IPS-15b (cell line): ENCODE measurements around the gene PEG3.
"Not testable (repeated sequence)": the region's sequence is repeated elsewhere in the genome, so short reads cannot be mapped to it uniquely, and the experiment has no call there.

ENCODE experiments used
- H3K27me3 ChIP-seq: one replicate; pipeline ENCODE4 v1.6.1; 2013; ENCODE audit warnings: low read length; ENCODE audit not compliant: control insufficient read depth, insufficient read depth
- H3K36me3 ChIP-seq: one replicate; pipeline ENCODE4 v1.6.1; 2013; ENCODE audit warnings: low read length; ENCODE audit not compliant: control insufficient read depth, insufficient read depth
- H3K4me1 ChIP-seq: one replicate; pipeline ENCODE4 v1.6.1; 2013; ENCODE audit warnings: mild to moderate bottlenecking, low read length; ENCODE audit not compliant: control insufficient read depth, insufficient read depth
- H3K4me3 ChIP-seq: one replicate; pipeline ENCODE4 v1.5.1; 2013; ENCODE audit warnings: low read depth, low read length
- H3K9ac ChIP-seq: one replicate; pipeline ENCODE4 v1.6.1; 2013; ENCODE audit warnings: low read depth, mild to moderate bottlenecking, low read length
- H3K9me3 ChIP-seq: one replicate; pipeline ENCODE4 v1.6.1; 2013; ENCODE audit warnings: mild to moderate bottlenecking, low read length; ENCODE audit not compliant: control insufficient read depth, insufficient read depth

The PEG3 gene

GRCh38 chr19:56864443-56865125 lies 24.1 kb upstream of the PEG3 start:
- H3K27me3 ChIP-seq: no peaks in the 10 kb centered on the region
- H3K9ac ChIP-seq: no peak overlapping the region
- H3K4me1 ChIP-seq: no peaks in the 10 kb centered on the region
- H3K4me3 ChIP-seq: no peak overlapping the region
- peaks cover 41% of the 10 kb centered on the region for H3K9me3 ChIP-seq
- no peaks in the 10 kb centered on the region for H3K36me3 ChIP-seq

- Histone ChIP-seq H3K9ac (no peak overlapping the region), H3K4me1 (no peaks in the 10 kb centered on the region), H3K27me3 (no peaks in the 10 kb centered on the region), H3K4me3 (no peak overlapping the region), H3K36me3 (no peaks in the 10 kb centered on the region), H3K9me3 (peaks cover 33% of the 10 kb centered on the region)
These were observed 22.2 kb upstream of the PEG3 start for GRCh38 chr19:56862741-56863140.

- H3K27me3 ChIP-seq, H3K36me3 ChIP-seq: not testable (repeated sequence)
- peaks cover 27% of the 10 kb centered on the region for H3K9me3 ChIP-seq
These were observed 19.9 kb upstream of the PEG3 start for GRCh38 chr19:56860409-56860808.

GRCh38 chr19:56858026-56858425 lies 17.5 kb upstream of the PEG3 start:
- H3K4me1 ChIP-seq: no peaks in the 10 kb centered on the region
- peaks cover 18% of the 10 kb centered on the region for H3K9me3 ChIP-seq
- no peaks in the 10 kb centered on the region for H3K27me3 ChIP-seq
- H3K36me3 ChIP-seq: no peaks in the 10 kb centered on the region
- H3K9ac ChIP-seq: no peak overlapping the region
- no peak overlapping the region for H3K4me3 ChIP-seq

More at GRCh38 chr19:56860409-56860808, 19.9 kb upstream of the PEG3 start:
- H3K4me1 ChIP-seq, H3K9ac ChIP-seq, H3K4me3 ChIP-seq: not testable (repeated sequence)

GRCh38 chr19:56856822-56857221 lies 16.3 kb upstream of the PEG3 start:
- H3K36me3 ChIP-seq: no peaks in the 10 kb centered on the region
- no peaks in the 10 kb centered on the region for H3K4me1 ChIP-seq
- no peaks in the 10 kb centered on the region for H3K27me3 ChIP-seq
- H3K9me3 ChIP-seq: peaks cover 11% of the 10 kb centered on the region
- H3K4me3 ChIP-seq: no peak overlapping the region
- H3K9ac ChIP-seq: no peak overlapping the region

- H3K9me3 ChIP-seq, H3K27me3 ChIP-seq, H3K4me1 ChIP-seq: not testable (repeated sequence)
These were observed 11.8 kb upstream of the PEG3 start for GRCh38 chr19:56852361-56852760.

GRCh38 chr19:56848166-56848565 lies 7.6 kb upstream of the PEG3 start:
- H3K4me3 ChIP-seq: no peak overlapping the region
- H3K27me3 ChIP-seq: no peaks in the 10 kb centered on the region
- peaks cover 2% of the 10 kb centered on the region for H3K9me3 ChIP-seq
- no peak overlapping the region for H3K9ac ChIP-seq
- no peaks in the 10 kb centered on the region for H3K4me1 ChIP-seq
- H3K36me3 ChIP-seq: no peaks in the 10 kb centered on the region

More at GRCh38 chr19:56852361-56852760, 11.8 kb upstream of the PEG3 start:
- not testable (repeated sequence) for H3K4me3 ChIP-seq, H3K9ac ChIP-seq, H3K36me3 ChIP-seq

GRCh38 chr19:56842412-56842811 lies 1.9 kb upstream of the PEG3 start:
- Histone ChIP-seq H3K4me3 (no peak overlapping the region), H3K9me3 (peaks cover 11% of the 10 kb centered on the region), H3K27me3 (no peaks in the 10 kb centered on the region), H3K4me1 (no peaks in the 10 kb centered on the region), H3K36me3 (no peaks in the 10 kb centered on the region), H3K9ac (no peak overlapping the region)

GRCh38 chr19:56841193-56841543 lies 642 bp upstream of the PEG3 start:
- H3K9me3 ChIP-seq: peaks cover 11% of the 10 kb centered on the region
- H3K9ac ChIP-seq: no peak overlapping the region
- H3K27me3 ChIP-seq: no peaks in the 10 kb centered on the region
- H3K4me3 ChIP-seq: no peak overlapping the region
- no peaks in the 10 kb centered on the region for H3K36me3 ChIP-seq
- no peaks in the 10 kb centered on the region for H3K4me1 ChIP-seq

GRCh38 chr19:56839652-56840450 lies 675 bp downstream of the PEG3 start:
- Histone ChIP-seq H3K27me3 (no peaks in the 10 kb centered on the region), H3K4me3 (no peak overlapping the region), H3K36me3 (no peaks in the 10 kb centered on the region), H3K9me3 (peaks cover 14% of the 10 kb centered on the region), H3K9ac (no peak overlapping the region), H3K4me1 (no peaks in the 10 kb centered on the region)

GRCh38 chr19:56838909-56839651 lies 1.4 kb downstream of the PEG3 start:
- no peaks in the 10 kb centered on the region for H3K27me3 ChIP-seq
- H3K9me3 ChIP-seq: peaks cover 22% of the 10 kb centered on the region
- H3K4me3 ChIP-seq: no peak overlapping the region
- no peaks in the 10 kb centered on the region for H3K4me1 ChIP-seq
- no peaks in the 10 kb centered on the region for H3K36me3 ChIP-seq
- H3K9ac ChIP-seq: no peak overlapping the region
